ENCODE results near the gene HSDL1.

- TF ChIP-seq CTCF (conservative IDR thresholded peaks at IDR 0.05 in 1 of 2, IDR thresholded peaks at IDR 0.05 in 1 of 2; ENCODE audit: low read depth in 1 of 2, low read length in 2 of 2), result no peak
- TF ChIP-seq EZH2 (IDR thresholded peaks at IDR 0.05; ENCODE audit: low read length, missing control alignments), result no peak
Measured at GRCh38 chr16:84183572-84183875, 38.5 kb upstream of the HSDL1 start.

All from fibroblast of lung (primary cell).